Stimulated activated CD4-positive, alpha-beta T cell treated with anti-CD3 and anti-CD28 coated beads, Interleukin-2, amount 100 ng/mL, for 48 hours (primary cell): ENCODE results near the gene GRM4.

Experiments
- DNase-seq, 2 donors: peaks; one replicate each; pipeline ENCODE4 v3.0.0-alpha.2; 2020

Gene GRM4

DNA sequence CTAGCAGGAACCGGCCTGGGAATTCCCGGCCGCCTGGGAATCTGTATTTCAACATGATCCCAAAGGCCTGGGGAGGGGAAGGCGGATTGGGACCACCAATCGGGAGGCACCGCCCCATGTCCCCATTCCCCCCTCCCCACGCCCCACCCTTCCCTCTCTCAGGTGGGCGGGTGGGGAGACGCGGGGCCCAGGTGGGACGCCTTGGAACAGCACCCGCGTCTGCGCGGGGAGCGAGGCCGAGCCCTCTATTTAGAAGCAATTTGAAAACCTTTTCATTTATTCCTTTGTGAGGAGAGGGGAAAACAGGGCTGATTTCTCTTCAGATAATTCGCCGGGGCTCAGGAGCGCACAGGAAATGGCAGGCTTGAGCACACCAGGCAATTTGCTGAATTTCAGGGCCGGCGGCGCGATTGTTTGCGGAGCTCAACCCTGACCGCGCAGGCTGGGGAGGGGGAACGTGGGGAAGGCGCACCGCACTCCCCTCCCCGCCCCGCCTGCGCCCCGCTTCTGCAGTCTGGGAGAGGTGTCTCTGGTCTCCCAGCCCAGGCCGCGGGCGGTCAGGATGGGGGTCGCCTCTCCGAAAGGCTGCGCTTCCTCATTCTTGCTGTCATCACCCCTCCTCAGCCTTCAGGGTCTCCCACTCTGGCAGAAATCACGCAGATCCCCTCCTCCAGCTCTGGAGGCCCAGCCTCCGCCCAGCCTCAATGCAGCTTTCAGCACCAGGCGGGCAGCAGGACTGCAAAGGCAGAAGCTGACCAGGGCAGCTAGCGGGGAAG, 170.0 kb downstream of the GRM4 start:
- DNase-seq, result no peak

DNA sequence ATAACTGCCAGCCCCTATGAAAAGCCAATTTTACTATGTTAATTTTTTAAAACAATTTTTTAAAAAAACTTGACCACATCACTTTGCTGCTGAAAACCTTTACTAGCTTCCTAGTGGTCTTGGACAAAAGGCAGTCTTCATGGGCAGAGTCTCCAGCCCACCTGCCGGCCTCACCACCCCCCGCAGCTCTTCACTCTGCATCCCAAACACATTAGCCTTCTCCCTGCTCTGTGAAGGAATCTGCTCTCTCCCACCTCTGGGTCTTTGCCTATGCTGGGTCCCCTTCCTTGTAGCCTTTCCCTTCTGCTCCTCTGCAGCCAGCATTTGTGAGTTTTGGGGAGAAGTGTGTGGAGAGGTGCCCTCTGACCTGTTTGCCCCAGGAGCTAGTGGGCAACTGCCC, 171.4 kb downstream of the GRM4 start:
- no peak for DNase-seq

DNA sequence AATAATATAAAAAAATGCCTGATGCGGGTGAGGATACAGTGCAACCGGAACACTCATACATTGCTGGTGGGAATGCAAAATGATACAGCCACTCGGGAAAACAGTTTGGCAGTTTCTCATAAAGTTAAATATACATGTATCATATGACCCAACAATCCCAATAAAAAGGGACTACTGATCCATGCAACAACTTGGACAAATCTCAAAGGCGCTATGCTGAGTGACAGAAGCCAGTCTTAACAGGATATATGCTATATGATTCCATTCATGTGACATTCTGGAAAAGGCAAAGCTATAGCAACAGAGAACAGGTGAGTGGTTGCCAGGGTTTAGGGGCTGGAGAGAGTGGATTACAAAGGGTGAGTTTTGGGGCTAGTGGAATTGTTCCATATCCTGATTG, 171.9 kb downstream of the GRM4 start:
- DNase-seq, result no peak

DNA sequence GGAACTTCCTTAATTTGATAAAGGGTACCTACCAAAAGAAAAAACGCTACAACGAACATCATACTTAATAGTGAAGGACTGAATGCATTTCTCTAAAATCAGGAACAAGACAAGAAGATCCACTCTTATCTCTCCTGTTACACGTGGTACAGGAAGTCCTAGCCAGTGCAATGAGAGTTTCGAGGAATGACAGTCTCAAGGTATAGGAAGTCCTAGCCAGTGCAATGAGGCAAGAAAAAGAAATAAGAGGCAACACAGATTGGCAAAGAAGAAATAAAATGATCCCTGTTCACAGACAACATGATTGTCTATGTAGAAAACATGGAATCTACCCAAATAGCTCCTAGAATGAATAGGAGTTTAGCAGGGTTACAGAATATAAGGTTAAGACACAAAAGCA, 174.3 kb downstream of the GRM4 start:
- no peak for DNase-seq
